ENCODE data around the gene EOLA2. TPM values are rescaled to one million over a fixed set of nuclear protein-coding genes. Genes with fewer than 3 reads are reported as not detected.

The EOLA2 gene
- total and polyA plus RNA-seq, 2 of the 8 experiments (the other 6 are each of a cell fraction or from before 2014, with no cell fraction given), result 19.0 to 22.5 TPM

DNA sequence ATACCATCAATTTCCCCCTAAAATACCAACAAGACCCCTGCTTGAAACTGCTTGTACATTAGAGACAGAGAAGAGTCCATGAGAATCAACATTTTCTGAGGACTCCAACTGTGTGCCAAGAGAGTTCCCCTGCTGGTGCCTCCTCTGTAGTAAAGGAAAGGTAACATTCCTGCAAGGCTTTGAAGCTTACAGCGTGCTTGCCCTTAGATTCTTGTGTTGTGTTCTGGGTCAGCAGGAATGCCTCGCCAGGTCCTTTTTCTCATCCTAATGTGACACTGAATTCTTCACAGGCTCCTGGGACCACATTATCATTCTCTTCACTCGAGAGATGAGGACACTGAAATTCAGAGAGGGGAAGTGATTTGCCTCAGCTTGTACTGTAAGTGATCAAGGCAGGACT lies 9.7 kb upstream of the EOLA2 start:
- Histone ChIP-seq H3K4ac (replicated peaks; ENCODE audit: insufficient read length, low read depth, low read length) (no peak overlapping the region), H4K91ac (replicated peaks; ENCODE audit: insufficient read length, low read length) (no peak overlapping the region), H3K36me3 (ENCODE audit: control insufficient read depth in 2 of 4, insufficient read depth in 4 of 4, low read length in 3 of 4) (peaks cover 0 to 7% (median 0%) of the 10 kb centered on the region in 4 experiments; a peak in 1 of 8 replicates), H4K5ac (ENCODE audit: insufficient read length, low read depth, low read length) (no peak overlapping the region), H2BK15ac (ENCODE audit: low read length) (no peak overlapping the region), H3K4me3 (ENCODE audit: extremely low read depth in 1 of 4, insufficient read depth in 2 of 4, low read depth in 3 of 4, low read length in 4 of 4) (no peak overlapping the region), H2AFZ (ENCODE audit: low read length) (no peak overlapping the region), H3K27ac (ENCODE audit: low read depth, low read length) (no peak overlapping the region), H3K56ac (replicated peaks; ENCODE audit: insufficient read length, low read depth, low read length) (no peak overlapping the region), H3K14ac (ENCODE audit: insufficient read length) (no peak overlapping the region), H3K4me1 (replicated peaks in 1 of 4; ENCODE audit: control insufficient read depth in 3 of 4, insufficient read depth in 4 of 4, low read length in 3 of 4) (no peaks in the 10 kb centered on the region; a peak in 1 of 7 replicates), H3K9me3 (ENCODE audit: insufficient read depth in 2 of 2, low read depth in 1 of 2, low read length in 1 of 2) (no peaks in the 10 kb centered on the region), H2BK20ac (ENCODE audit: low read length) (no peak overlapping the region), H3K79me1 (ENCODE audit: low read depth, low read length) (no peaks in the 10 kb centered on the region), H3K27me3 (replicated peaks in 1 of 4; ENCODE audit: control insufficient read depth in 3 of 4, extremely low read depth in 1 of 4, insufficient read depth in 3 of 4, low read length in 3 of 4) (no peaks in the 10 kb centered on the region), H2BK120ac (replicated peaks; ENCODE audit: low read depth, low read length) (no peak overlapping the region), H2BK12ac (ENCODE audit: low read depth, low read length) (no peak overlapping the region), H2BK5ac (ENCODE audit: low read depth, low read length) (no peak overlapping the region), H3K23ac (ENCODE audit: insufficient read length) (no peak overlapping the region), H2AK5ac (ENCODE audit: low read depth, low read length) (no peak overlapping the region), H3K18ac (ENCODE audit: extremely low read depth, low read length) (no peak overlapping the region), H3K4me2 (ENCODE audit: insufficient read depth in 1 of 2, low read depth in 2 of 2, low read length in 2 of 2) (no peak overlapping the region; a peak in 1 of 4 replicates), H3K79me2 (ENCODE audit: control insufficient read depth in 1 of 2, insufficient read depth in 2 of 2, low read length in 2 of 2) (no peaks in the 10 kb centered on the region), H4K20me1 (replicated peaks in 1 of 2; ENCODE audit: control insufficient read depth in 1 of 2, insufficient read depth in 2 of 2, low read length in 2 of 2) (no peaks in the 10 kb centered on the region), H4K8ac (ENCODE audit: extremely low read depth, insufficient read depth, low read length) (no peak overlapping the region), H3K23me2 (ENCODE audit: low read depth, low read length) (no peaks in the 10 kb centered on the region), H3K9ac (replicated peaks in 1 of 4; ENCODE audit: extremely low read depth in 1 of 4, low read depth in 3 of 4, low read length in 3 of 4) (no peak overlapping the region)
- TF ChIP-seq JUND (IDR thresholded peaks at IDR 0.05; ENCODE audit: low read length), result no peak
- TF ChIP-seq SRF (IDR thresholded peaks at IDR 0.05; ENCODE audit: low read depth, low read length), result no peak
- TF ChIP-seq TEAD4 (IDR thresholded peaks at IDR 0.05; ENCODE audit: low read depth, low read length), result peak; percentile 83
- TF ChIP-seq, protein P1, sequence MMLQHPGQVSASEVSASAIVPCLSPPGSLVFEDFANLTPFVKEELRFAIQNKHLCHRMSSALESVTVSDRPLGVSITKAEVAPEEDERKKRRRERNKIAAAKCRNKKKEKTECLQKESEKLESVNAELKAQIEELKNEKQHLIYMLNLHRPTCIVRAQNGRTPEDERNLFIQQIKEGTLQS (IDR thresholded peaks at IDR 0.05; ENCODE audit: insufficient read depth, low read depth, low read length), result no peak
- 0 out of 2 replicates have a peak, but pooled peaks have one; percentile 2 for TF ChIP-seq RXRA (IDR thresholded peaks at IDR 0.05; ENCODE audit: insufficient read depth, low read depth, low read length)
- TF ChIP-seq RAD21 (IDR thresholded peaks at IDR 0.05 in 1 of 2, conservative IDR thresholded peaks at IDR 0.05 in 1 of 2; ENCODE audit: low read depth in 2 of 2, low read length in 2 of 2), result no peak
- TF ChIP-seq CEBPB (IDR thresholded peaks at IDR 0.05; ENCODE audit: low read depth, low read length), result no peak
- no peak for TF ChIP-seq GABPA (IDR thresholded peaks at IDR 0.05; ENCODE audit: borderline replicate concordance, insufficient read depth, low read length)
- TF ChIP-seq KDM4A (IDR thresholded peaks at IDR 0.05; ENCODE audit: low read depth, low read length, severe bottlenecking), result no peak
- TF ChIP-seq SUZ12 (IDR thresholded peaks at IDR 0.05; ENCODE audit: low read length), result no peak
- no peak for TF ChIP-seq HDAC6 (IDR thresholded peaks at IDR 0.05; ENCODE audit: low read depth, low read length)
- TF ChIP-seq PHF8 (conservative IDR thresholded peaks at IDR 0.05; ENCODE audit: low read depth, low read length), result no peak
- TF ChIP-seq POLR2A (IDR thresholded peaks at IDR 0.05; ENCODE audit: control extremely low read depth in 1 of 2, low read depth in 2 of 2, low read length in 2 of 2), result no peak
- no peak for DNase-seq (ENCODE audit: low read depth in 1 of 2, low spot score in 2 of 2)
- ChIA-PET POLR2A (ENCODE audit: partially characterized antibody) (no interaction called here), CTCF (ENCODE audit: partially characterized antibody) (interaction anchor here (1.4 kb wide), 1 partner anchor 22 kb away, joined by 4 read pairs; no protein-coding TSS in a partner anchor)
- WGBS, 2 experiments (ENCODE audit: extremely low coverage in 1 of 2, insufficient coverage in 1 of 2, insufficient read length in 1 of 2, insufficient replicate concordance in 2 of 2, low coverage in 1 of 2, low lambda C conversion rate in 2 of 2, missing lambda C conversion rate in 1 of 2), result 27% methylated on average over 3 of the region's 3 CpGs; no CpG with 5 or more reads in 1 of the 2 experiments
- FAIRE-seq, result peak; percentile 93
